K562 (cell line): ENCODE results near the gene HLF. TPM values are rescaled to one million over a fixed set of nuclear protein-coding genes. Genes with fewer than 3 reads are reported as not detected.

Source experiments
- CBX1 ChIP-seq: sonication (generic); IDR thresholded peaks from 2 replicates; pipeline ENCODE4 v1.6.1; 2016; ENCODE audit warnings: antibody characterized with exemption, low read depth, mild to moderate bottlenecking
- CHD4 ChIP-seq: fragments of 200-600 bp; sonication (generic); IDR thresholded peaks from 3 replicates; pipeline ENCODE4 v1.6.1; 2012; ENCODE audit warnings: low read depth, mild to moderate bottlenecking, mixed read lengths, low read length, inconsistent platforms; ENCODE audit not compliant: insufficient read depth, insufficient replicate concordance, poor library complexity, severe bottlenecking
- CREM ChIP-seq: IDR thresholded peaks from 2 replicates; pipeline ENCODE4 v1.6.1; 2014; ENCODE audit warnings: antibody characterized with exemption, low read depth
- CTBP1 ChIP-seq: fragments of 450-650 bp; IDR thresholded peaks from 2 replicates; pipeline ENCODE4 v1.6.1; 2016; ENCODE audit warnings: borderline replicate concordance
- E2F1 ChIP-seq: sonication (generic); formaldehyde crosslinking; IDR thresholded peaks from 2 replicates; pipeline ENCODE4 v1.8.1; 2023; ENCODE audit warnings: mild to moderate bottlenecking, missing genetic modification reagents, moderate library complexity
- ELF1 ChIP-seq: fragments of 200-800 bp; sonication (Bioruptor generic); IDR thresholded peaks from 2 replicates; pipeline ENCODE4 v1.6.1; 2016; ENCODE audit warnings: missing genetic modification characterization, missing compliant biosample characterization
- ELK1 ChIP-seq: sonication (generic); formaldehyde crosslinking; IDR thresholded peaks from 2 replicates; pipeline ENCODE4 v1.8.1; 2022; ENCODE audit warnings: missing genetic modification reagents
- FOXK2 ChIP-seq, 2 experiments: fragments of 450-650 bp; IDR thresholded peaks in 1 of 2; conservative IDR thresholded peaks in 1 of 2; 2 replicates each; pipeline ENCODE4 v1.6.1; 2016; ENCODE audit warnings: low read depth in 2 of 2, mild to moderate bottlenecking in 1 of 2
- HDAC2 ChIP-seq: fragments of 450-650 bp; IDR thresholded peaks from 2 replicates; pipeline ENCODE4 v1.6.1; 2016; ENCODE audit warnings: mild to moderate bottlenecking
- HDAC3 ChIP-seq: fragments of 450-650 bp; IDR thresholded peaks from 2 replicates; pipeline ENCODE4 v1.6.1; 2018; ENCODE audit warnings: borderline replicate concordance, mild to moderate bottlenecking, moderate library complexity; ENCODE audit not compliant: partially characterized antibody
- MEF2D ChIP-seq: conservative IDR thresholded peaks from 2 replicates; pipeline ENCODE4 v1.6.1; 2016; ENCODE audit warnings: low read depth, missing genetic modification characterization, missing compliant biosample characterization
- MEIS2 ChIP-seq: fragments of 450-650 bp; IDR thresholded peaks from 2 replicates; pipeline ENCODE4 v1.6.1; 2014; ENCODE audit warnings: mild to moderate bottlenecking; ENCODE audit not compliant: partially characterized antibody
- NCOR1 ChIP-seq: fragments of 450-650 bp; IDR thresholded peaks from 2 replicates; pipeline ENCODE4 v1.6.1; 2016; ENCODE audit warnings: mild to moderate bottlenecking, moderate library complexity
- NFATC3 ChIP-seq: fragments of 450-650 bp; IDR thresholded peaks from 2 replicates; pipeline ENCODE4 v1.6.1; 2017; ENCODE audit warnings: mild to moderate bottlenecking
- SIN3A ChIP-seq, 2 experiments: fragments of 150-350 bp in 1 of 2; IDR thresholded peaks; 2 replicates each; pipeline ENCODE4 v1.6.1; 2011 to 2016; ENCODE audit warnings: borderline replicate concordance in 2 of 2, low read depth in 2 of 2, low read length in 2 of 2, mild to moderate bottlenecking in 2 of 2, moderate library complexity in 2 of 2; ENCODE audit not compliant: control insufficient read depth in 1 of 2
- SMARCB1 ChIP-seq: IDR thresholded peaks from 2 replicates; pipeline ENCODE4 v1.6.1; 2011; ENCODE audit warnings: improper control_type of control experiment, low read depth; ENCODE audit not compliant: insufficient read length
- SMC3 ChIP-seq: conservative IDR thresholded peaks from 2 replicates; pipeline ENCODE4 v1.6.1; 2011; ENCODE audit warnings: low read depth, low read length, improper control_type of control experiment; ENCODE audit not compliant: insufficient read depth
- TAL1 ChIP-seq: fragments of 450-650 bp; IDR thresholded peaks from 2 replicates; pipeline ENCODE4 v1.6.1; 2016; ENCODE audit warnings: mild to moderate bottlenecking
- TBP ChIP-seq: optimal IDR thresholded peaks from 2 replicates; pipeline ENCODE3; 2011; ENCODE audit warnings: low read depth, low read length, improper control_type of control experiment
- TGIF2 ChIP-seq: sonication (generic); formaldehyde crosslinking; IDR thresholded peaks from 2 replicates; pipeline ENCODE4 v1.8.1; 2022; ENCODE audit warnings: mild to moderate bottlenecking, missing genetic modification reagents, moderate library complexity
- ZBTB12 ChIP-seq: fragments of 250-450 bp; sonication (Bioruptor Pico); IDR thresholded peaks from 2 replicates; pipeline ENCODE4 v1.4.0; 2020
- ZNF146 ChIP-seq: IDR thresholded peaks from one replicate; pipeline ENCODE4 v1.6.1; 2018; ENCODE audit warnings: missing compliant biosample characterization; ENCODE audit not compliant: unreplicated experiment
- ZNF175 ChIP-seq: fragments of 200-800 bp; sonication (Bioruptor generic); IDR thresholded peaks from 2 replicates; pipeline ENCODE4 v1.6.1; 2016; ENCODE audit warnings: low read depth, mild to moderate bottlenecking, missing genetic modification characterization, missing compliant biosample characterization
- ZNF3 ChIP-seq: fragments of 250-450 bp; sonication (Bioruptor Pico); IDR thresholded peaks from 2 replicates; pipeline ENCODE4 v1.5.0; 2021; ENCODE audit warnings: mild to moderate bottlenecking, moderate library complexity
- ZNF583 ChIP-seq: fragments of 250-450 bp; sonication (Bioruptor Pico); IDR thresholded peaks from 2 replicates; pipeline ENCODE4 v1.4.0; 2020
- ZNF589 ChIP-seq: fragments of 200-800 bp; sonication (Bioruptor generic); IDR thresholded peaks from 2 replicates; pipeline ENCODE4 v1.6.1; 2016; ENCODE audit warnings: low read depth, missing genetic modification characterization, missing compliant biosample characterization
- ZSCAN32 ChIP-seq: fragments of 450-650 bp; formaldehyde crosslinking; IDR thresholded peaks from 2 replicates; pipeline ENCODE4 v1.4.0; 2020; ENCODE audit warnings: mild to moderate bottlenecking, moderate library complexity
- polyA plus RNA-seq, 8 experiments: library from polyadenylated mRNA; depleted of rRNA in 4 of 8; stranded (reverse) in 5 of 8; unstranded in 3 of 8; fragments of >200 nt; fragmentation: Nextera tagmentation in 2 of 8; fragmentation: Illumina TruSeq in 1 of 8; extraction: Ambion mirVana in 2 of 8; extraction: Trizol in 1 of 8; gene quantifications; 2 replicates each; pipeline versions ENCODE4 v1.2.1 to v1.2.3, GENCODE V29; 2011 to 2014; ENCODE audit warnings: inconsistent platforms in 1 of 8, missing spikeins in 1 of 8
- total RNA-seq, 7 experiments: library from RNA; depleted of rRNA in 6 of 7; stranded (reverse); fragments of >200 nt in 6 of 7; fragmentation: Illumina TruSeq in 2 of 7; extraction: Trizol in 2 of 7; gene quantifications; 2 replicates each; pipeline versions ENCODE4 v1.2.1 to v1.2.3, GENCODE V29; 2011 to 2021; ENCODE audit warnings: low replicate concordance in 1 of 7

HLF gene
- total and polyA plus RNA-seq, 9 of the 15 experiments (the other 6 are each of a cell fraction or from before 2014, with no cell fraction given) = 0.03 to 0.24 (median 0.09) TPM

- TF ChIP-seq SMC3 (peak; percentile 70), NFATC3 (no peak), MEF2D (tag) (no peak), CBX1 (no peak), HDAC2 (no peak), MEIS2 (peak; percentile 33), ZNF146 (CRISPR knock-in tag) (no peak), ZNF3 (CRISPR knock-in tag) (no peak), CHD4 (no peak), HDAC3 (no peak), ELF1 (tag) (no peak), TBP (no peak), TGIF2 (no peak), SMARCB1 (no peak), CREM (0 out of 2 replicates have a peak, but pooled peaks have one; percentile 31), ELK1 (no peak), SIN3A (IDR thresholded peaks at IDR 0.05; ENCODE audit: borderline replicate concordance in 2 of 2, control insufficient read depth in 1 of 2, low read depth in 2 of 2, low read length in 2 of 2) (no peak), CTBP1 (0 out of 2 replicates have a peak, but pooled peaks have one; percentile 29), ZNF583 (CRISPR knock-in tag) (no peak), NCOR1 (no peak), ZNF175 (CRISPR knock-in tag) (no peak), FOXK2 (conservative IDR thresholded peaks at IDR 0.05 in 1 of 2, IDR thresholded peaks at IDR 0.05 in 1 of 2; ENCODE audit: low read depth in 2 of 2) (no peak), E2F1 (no peak), ZSCAN32 (CRISPR knock-in tag) (no peak), ZNF589 (no peak), TAL1 (no peak), ZBTB12 (CRISPR knock-in tag) (no peak)
Observed at GRCh38 chr17:55356434-55357328, 91.9 kb downstream of the HLF start (continued).
